GM12878 (cell line): ENCODE measurements around the gene TDRD9.

Experiments used
- CREM ChIP-seq: IDR thresholded peaks from 2 replicates; pipeline ENCODE4 v1.6.1; 2014; ENCODE audit warnings: antibody characterized with exemption, low read depth
- SP1 ChIP-seq: IDR thresholded peaks from one replicate; pipeline ENCODE4 v1.6.1; 2011; ENCODE audit warnings: low read depth, low read length
- TF ChIP-seq, protein P1 (sequence below): IDR thresholded peaks from 2 replicates; pipeline ENCODE4 v1.6.1; 2012; ENCODE audit warnings: mild to moderate bottlenecking, low read depth, low read length
- TF ChIP-seq, protein P2 (sequence below), 3 experiments: IDR thresholded peaks in 2 of 3; conservative IDR thresholded peaks in 1 of 3; 2 replicates each; pipeline ENCODE4 v1.5.1; 2011; ENCODE audit warnings: low read depth in 3 of 3, low read length in 3 of 3, mild to moderate bottlenecking in 3 of 3, control low read depth in 2 of 3, moderate library complexity in 2 of 3, inconsistent platforms in 1 of 3, mixed read lengths in 1 of 3; ENCODE audit not compliant: control insufficient read depth in 2 of 3, insufficient read depth in 1 of 3; ENCODE audit errors: extremely low read depth in 1 of 3

- no peak for TF ChIP-seq CREM
- TF ChIP-seq, protein P1, sequence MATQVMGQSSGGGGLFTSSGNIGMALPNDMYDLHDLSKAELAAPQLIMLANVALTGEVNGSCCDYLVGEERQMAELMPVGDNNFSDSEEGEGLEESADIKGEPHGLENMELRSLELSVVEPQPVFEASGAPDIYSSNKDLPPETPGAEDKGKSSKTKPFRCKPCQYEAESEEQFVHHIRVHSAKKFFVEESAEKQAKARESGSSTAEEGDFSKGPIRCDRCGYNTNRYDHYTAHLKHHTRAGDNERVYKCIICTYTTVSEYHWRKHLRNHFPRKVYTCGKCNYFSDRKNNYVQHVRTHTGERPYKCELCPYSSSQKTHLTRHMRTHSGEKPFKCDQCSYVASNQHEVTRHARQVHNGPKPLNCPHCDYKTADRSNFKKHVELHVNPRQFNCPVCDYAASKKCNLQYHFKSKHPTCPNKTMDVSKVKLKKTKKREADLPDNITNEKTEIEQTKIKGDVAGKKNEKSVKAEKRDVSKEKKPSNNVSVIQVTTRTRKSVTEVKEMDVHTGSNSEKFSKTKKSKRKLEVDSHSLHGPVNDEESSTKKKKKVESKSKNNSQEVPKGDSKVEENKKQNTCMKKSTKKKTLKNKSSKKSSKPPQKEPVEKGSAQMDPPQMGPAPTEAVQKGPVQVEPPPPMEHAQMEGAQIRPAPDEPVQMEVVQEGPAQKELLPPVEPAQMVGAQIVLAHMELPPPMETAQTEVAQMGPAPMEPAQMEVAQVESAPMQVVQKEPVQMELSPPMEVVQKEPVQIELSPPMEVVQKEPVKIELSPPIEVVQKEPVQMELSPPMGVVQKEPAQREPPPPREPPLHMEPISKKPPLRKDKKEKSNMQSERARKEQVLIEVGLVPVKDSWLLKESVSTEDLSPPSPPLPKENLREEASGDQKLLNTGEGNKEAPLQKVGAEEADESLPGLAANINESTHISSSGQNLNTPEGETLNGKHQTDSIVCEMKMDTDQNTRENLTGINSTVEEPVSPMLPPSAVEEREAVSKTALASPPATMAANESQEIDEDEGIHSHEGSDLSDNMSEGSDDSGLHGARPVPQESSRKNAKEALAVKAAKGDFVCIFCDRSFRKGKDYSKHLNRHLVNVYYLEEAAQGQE = no peak
- TF ChIP-seq, protein P2, sequence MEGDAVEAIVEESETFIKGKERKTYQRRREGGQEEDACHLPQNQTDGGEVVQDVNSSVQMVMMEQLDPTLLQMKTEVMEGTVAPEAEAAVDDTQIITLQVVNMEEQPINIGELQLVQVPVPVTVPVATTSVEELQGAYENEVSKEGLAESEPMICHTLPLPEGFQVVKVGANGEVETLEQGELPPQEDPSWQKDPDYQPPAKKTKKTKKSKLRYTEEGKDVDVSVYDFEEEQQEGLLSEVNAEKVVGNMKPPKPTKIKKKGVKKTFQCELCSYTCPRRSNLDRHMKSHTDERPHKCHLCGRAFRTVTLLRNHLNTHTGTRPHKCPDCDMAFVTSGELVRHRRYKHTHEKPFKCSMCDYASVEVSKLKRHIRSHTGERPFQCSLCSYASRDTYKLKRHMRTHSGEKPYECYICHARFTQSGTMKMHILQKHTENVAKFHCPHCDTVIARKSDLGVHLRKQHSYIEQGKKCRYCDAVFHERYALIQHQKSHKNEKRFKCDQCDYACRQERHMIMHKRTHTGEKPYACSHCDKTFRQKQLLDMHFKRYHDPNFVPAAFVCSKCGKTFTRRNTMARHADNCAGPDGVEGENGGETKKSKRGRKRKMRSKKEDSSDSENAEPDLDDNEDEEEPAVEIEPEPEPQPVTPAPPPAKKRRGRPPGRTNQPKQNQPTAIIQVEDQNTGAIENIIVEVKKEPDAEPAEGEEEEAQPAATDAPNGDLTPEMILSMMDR (IDR thresholded peaks at IDR 0.05 in 2 of 3, conservative IDR thresholded peaks at IDR 0.05 in 1 of 3; ENCODE audit: control insufficient read depth in 2 of 3, extremely low read depth in 1 of 3, insufficient read depth in 1 of 3, low read depth in 3 of 3, low read length in 3 of 3) = no peak
- TF ChIP-seq SP1 = no peak
Measured at GRCh38 chr14:104086661-104087461, 158.6 kb downstream of the TDRD9 start.
